HG02763 (cell line): Measurements from ENCODE around the gene PCDH9.
"Not testable (repeated sequence)": the region's sequence is repeated elsewhere in the genome, so short reads cannot be mapped to it uniquely, and the experiment has no call there.

Experiments
- ATAC-seq: cut with Tn5 transposase; IDR thresholded peaks from one replicate; pipeline ENCODE4 v1.9.1; 2021; ENCODE audit warnings: mild to moderate bottlenecking, moderate library complexity; ENCODE audit not compliant: unreplicated experiment

Gene PCDH9

GRCh38 chr13:66634384-66634783 is 595.8 kb downstream of the PCDH9 start:
- no peak for ATAC-seq

- no peak for ATAC-seq
Observed at GRCh38 chr13:66627512-66627911, 602.6 kb downstream of the PCDH9 start.

GRCh38 chr13:66624302-66624701 is 605.8 kb downstream of the PCDH9 start:
- no peak for ATAC-seq

GRCh38 chr13:66623129-66623820 is 606.9 kb downstream of the PCDH9 start:
- no peak for ATAC-seq

- ATAC-seq, result not testable (repeated sequence)
Observed at GRCh38 chr13:66621906-66622447, 608.2 kb downstream of the PCDH9 start.

- no peak for ATAC-seq
Observed at GRCh38 chr13:66618702-66619101, 611.4 kb downstream of the PCDH9 start.

- no peak for ATAC-seq
Observed at GRCh38 chr13:66617786-66618185, 612.4 kb downstream of the PCDH9 start.

GRCh38 chr13:66612983-66613382 is 617.2 kb downstream of the PCDH9 start:
- ATAC-seq, result no peak

- no peak for ATAC-seq
Observed at GRCh38 chr13:66586489-66586888, 643.6 kb downstream of the PCDH9 start.

- no peak for ATAC-seq
Observed at GRCh38 chr13:66585669-66586203, 644.4 kb downstream of the PCDH9 start.

GRCh38 chr13:66581675-66582074 is 648.5 kb downstream of the PCDH9 start:
- ATAC-seq, result no peak

- no peak for ATAC-seq
Observed at GRCh38 chr13:66578305-66578704, 651.8 kb downstream of the PCDH9 start.

- no peak for ATAC-seq
Observed at GRCh38 chr13:66577358-66577757, 652.8 kb downstream of the PCDH9 start.

GRCh38 chr13:66576381-66576780 is 653.8 kb downstream of the PCDH9 start:
- ATAC-seq, result no peak

- ATAC-seq, result no peak
Observed at GRCh38 chr13:66574606-66575005, 655.5 kb downstream of the PCDH9 start.

GRCh38 chr13:66567899-66568612 is 662.1 kb downstream of the PCDH9 start:
- no peak for ATAC-seq

- ATAC-seq, result no peak
Observed at GRCh38 chr13:66565279-66565678, 664.9 kb downstream of the PCDH9 start.

- no peak for ATAC-seq
Observed at GRCh38 chr13:66563076-66563475, 667.1 kb downstream of the PCDH9 start.

- ATAC-seq, result no peak
Observed at GRCh38 chr13:66562054-66562453, 668.1 kb downstream of the PCDH9 start.

- ATAC-seq, result no peak
Observed at GRCh38 chr13:66560991-66561390, 669.1 kb downstream of the PCDH9 start.

- no peak for ATAC-seq
Observed at GRCh38 chr13:66560189-66560588, 669.9 kb downstream of the PCDH9 start.

GRCh38 chr13:66559093-66559492 is 671.0 kb downstream of the PCDH9 start:
- no peak for ATAC-seq
